DND-41 (cell line): ENCODE data around the gene PSMD2.

ENCODE experiments used
- ATAC-seq: fragments of 200-7000 bp; cut with Tn5 transposase; 3 replicates; pipeline ENCODE4 v1.9.1; 2021; ENCODE audit warnings: low read depth; ENCODE audit not compliant: insufficient read depth
- DNase-seq: peaks from one replicate; pipeline ENCODE4 v3.0.0-alpha.2; 2020
- H2AFZ ChIP-seq: 2 replicates; pipeline ENCODE4 v1.6.0; 2012; ENCODE audit warnings: low read depth, low read length
- H3K27ac ChIP-seq: 2 replicates; pipeline ENCODE4 v1.5.1; 2012; ENCODE audit warnings: low read length, inconsistent platforms
- H3K27me3 ChIP-seq: fragments of 200-600 bp; sonication (generic); 2 replicates; pipeline ENCODE4 v1.6.0; 2012; ENCODE audit warnings: low read length, mild to moderate bottlenecking, inconsistent platforms; ENCODE audit not compliant: insufficient read depth, poor library complexity
- H3K36me3 ChIP-seq: 2 replicates; pipeline ENCODE4 v1.5.1; 2012; ENCODE audit warnings: low read length, inconsistent platforms; ENCODE audit not compliant: insufficient read depth
- H3K4me1 ChIP-seq: 2 replicates; pipeline ENCODE4 v1.5.1; 2012; ENCODE audit warnings: mild to moderate bottlenecking, low read length; ENCODE audit not compliant: insufficient read depth
- H3K4me2 ChIP-seq: 2 replicates; pipeline ENCODE4 v1.6.0; 2012; ENCODE audit warnings: mild to moderate bottlenecking, moderate library complexity, low read length, inconsistent platforms; ENCODE audit not compliant: insufficient read depth
- H3K4me3 ChIP-seq, 2 experiments: fragments of 200-600 bp in 1 of 2; shearing (Covaris generic) in 1 of 2; 2 replicates each; pipeline ENCODE4 v1.5.1; 2012 to 2016; ENCODE audit warnings: inconsistent platforms in 2 of 2, low read length in 2 of 2, mild to moderate bottlenecking in 2 of 2, low read depth in 1 of 2, moderate library complexity in 1 of 2
- H3K79me2 ChIP-seq: 2 replicates; pipeline ENCODE4 v1.6.0; 2012; ENCODE audit warnings: low read length, inconsistent platforms; ENCODE audit not compliant: insufficient read depth
- H3K9ac ChIP-seq: 2 replicates; pipeline ENCODE4 v1.6.0; 2012; ENCODE audit warnings: low read depth, mild to moderate bottlenecking, inconsistent platforms, low read length, moderate library complexity
- H3K9me3 ChIP-seq: 2 replicates; pipeline ENCODE4 v1.5.1; 2012; ENCODE audit warnings: low read length, moderate library complexity, mild to moderate bottlenecking, inconsistent platforms; ENCODE audit not compliant: insufficient read depth, severe bottlenecking
- H4K20me1 ChIP-seq: 2 replicates; pipeline ENCODE4 v1.6.0; 2012; ENCODE audit warnings: low read length; ENCODE audit not compliant: insufficient read depth
- CTCF ChIP-seq: IDR thresholded peaks from 2 replicates; pipeline ENCODE4 v1.5.1; 2012; ENCODE audit warnings: borderline replicate concordance, low read length, moderate library complexity, mild to moderate bottlenecking; ENCODE audit not compliant: poor library complexity, severe bottlenecking; ENCODE audit errors: extremely low read depth
- EZH2 ChIP-seq: IDR thresholded peaks from 3 replicates; pipeline ENCODE4 v1.6.1; 2012; ENCODE audit warnings: borderline replicate concordance, low read depth, mild to moderate bottlenecking, moderate library complexity, low read length, inconsistent platforms; ENCODE audit not compliant: severe bottlenecking

The PSMD2 gene

GRCh38 chr3:184299488-184300377 lies 692 bp downstream of the PSMD2 start:
- Histone ChIP-seq H3K79me2 (peaks cover 49% of the 10 kb centered on the region), H3K27me3 (no peaks in the 10 kb centered on the region), H3K27ac (peak overlapping the region; percentile 78), H3K4me3 (peak overlapping the region; percentile 51 to 92), H3K4me1 (peaks cover 34% of the 10 kb centered on the region), H3K9ac (peak overlapping the region; percentile 81), H3K36me3 (peaks cover 55% of the 10 kb centered on the region), H2AFZ (peak overlapping the region; percentile 60; the same call in 1 of the 2 replicates), H3K4me2 (peak overlapping the region; percentile 73), H4K20me1 (peaks cover 32% of the 10 kb centered on the region; the same call in 1 of the 2 replicates), H3K9me3 (no peaks in the 10 kb centered on the region)
- DNase-seq (no peak), ATAC-seq (no peak; the same call in 2 of the 3 replicates)
- no peak for TF ChIP-seq EZH2
- no peak for TF ChIP-seq CTCF

- peaks cover 49% of the 10 kb centered on the region for H3K79me2 ChIP-seq
- no peak overlapping the region for H2AFZ ChIP-seq
- no peak for ATAC-seq
- peak overlapping the region; percentile 81 for H3K9ac ChIP-seq
- H3K36me3 ChIP-seq, result peaks cover 60% of the 10 kb centered on the region
- peaks cover 32% of the 10 kb centered on the region; the same call in 1 of the 2 replicates for H4K20me1 ChIP-seq
- DNase-seq, result no peak
- no peak for TF ChIP-seq CTCF
- no peak for TF ChIP-seq EZH2
- no peaks in the 10 kb centered on the region for H3K9me3 ChIP-seq
- no peaks in the 10 kb centered on the region for H3K27me3 ChIP-seq
- peak overlapping the region; percentile 51 to 92; a peak in 3 of 4 replicates for H3K4me3 ChIP-seq
- peaks cover 34% of the 10 kb centered on the region for H3K4me1 ChIP-seq
- H3K27ac ChIP-seq, result peak overlapping the region; percentile 78; the same call in 1 of the 2 replicates
- peak overlapping the region; percentile 73 for H3K4me2 ChIP-seq
Observed at GRCh38 chr3:184300378-184300720, 1.3 kb downstream of the PSMD2 start.

DNA sequence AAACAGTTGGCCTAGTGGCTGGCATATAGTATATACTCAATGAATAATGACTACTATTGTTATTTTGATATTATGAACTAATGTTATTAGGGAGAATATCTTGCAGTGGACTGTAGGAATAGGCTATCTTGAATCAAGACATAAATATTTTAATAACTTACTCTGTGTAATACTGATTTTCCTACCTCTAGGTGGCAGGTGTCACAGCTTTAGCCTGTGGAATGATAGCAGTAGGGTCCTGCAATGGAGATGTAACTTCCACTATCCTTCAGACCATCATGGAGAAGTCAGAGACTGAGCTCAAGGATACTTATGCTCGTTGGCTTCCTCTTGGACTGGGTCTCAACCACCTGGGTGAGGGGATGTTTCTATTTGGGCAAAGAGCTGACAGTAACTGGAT lies 6.5 kb downstream of the PSMD2 start:
- Histone ChIP-seq H3K4me3 (no peak overlapping the region), H4K20me1 (peaks cover 31% of the 10 kb centered on the region; the same call in 1 of the 2 replicates), H3K36me3 (peaks cover 84% of the 10 kb centered on the region), H3K4me1 (peaks cover 16% of the 10 kb centered on the region), H2AFZ (no peak overlapping the region), H3K27me3 (no peaks in the 10 kb centered on the region), H3K27ac (no peak overlapping the region), H3K4me2 (no peak overlapping the region), H3K9me3 (no peaks in the 10 kb centered on the region), H3K9ac (no peak overlapping the region), H3K79me2 (peaks cover 35% of the 10 kb centered on the region)
- ATAC-seq, result peak; percentile 69
- TF ChIP-seq EZH2, result no peak
- peak; percentile 47 for TF ChIP-seq CTCF
- no peak for DNase-seq
